GM10266 (cell line): Measurements from ENCODE around the gene RBM28.

Experiments
- DNase-seq: peaks from one replicate; pipeline ENCODE4 v3.0.0; 2012; ENCODE audit errors: extremely low spot score
- TF ChIP-seq, protein P1 (sequence below): IDR thresholded peaks from 2 replicates; pipeline ENCODE4 v1.5.1; 2012; ENCODE audit warnings: mild to moderate bottlenecking, low read depth; ENCODE audit not compliant: control insufficient read depth, insufficient read depth; ENCODE audit errors: missing control alignments

Gene RBM28

DNA sequence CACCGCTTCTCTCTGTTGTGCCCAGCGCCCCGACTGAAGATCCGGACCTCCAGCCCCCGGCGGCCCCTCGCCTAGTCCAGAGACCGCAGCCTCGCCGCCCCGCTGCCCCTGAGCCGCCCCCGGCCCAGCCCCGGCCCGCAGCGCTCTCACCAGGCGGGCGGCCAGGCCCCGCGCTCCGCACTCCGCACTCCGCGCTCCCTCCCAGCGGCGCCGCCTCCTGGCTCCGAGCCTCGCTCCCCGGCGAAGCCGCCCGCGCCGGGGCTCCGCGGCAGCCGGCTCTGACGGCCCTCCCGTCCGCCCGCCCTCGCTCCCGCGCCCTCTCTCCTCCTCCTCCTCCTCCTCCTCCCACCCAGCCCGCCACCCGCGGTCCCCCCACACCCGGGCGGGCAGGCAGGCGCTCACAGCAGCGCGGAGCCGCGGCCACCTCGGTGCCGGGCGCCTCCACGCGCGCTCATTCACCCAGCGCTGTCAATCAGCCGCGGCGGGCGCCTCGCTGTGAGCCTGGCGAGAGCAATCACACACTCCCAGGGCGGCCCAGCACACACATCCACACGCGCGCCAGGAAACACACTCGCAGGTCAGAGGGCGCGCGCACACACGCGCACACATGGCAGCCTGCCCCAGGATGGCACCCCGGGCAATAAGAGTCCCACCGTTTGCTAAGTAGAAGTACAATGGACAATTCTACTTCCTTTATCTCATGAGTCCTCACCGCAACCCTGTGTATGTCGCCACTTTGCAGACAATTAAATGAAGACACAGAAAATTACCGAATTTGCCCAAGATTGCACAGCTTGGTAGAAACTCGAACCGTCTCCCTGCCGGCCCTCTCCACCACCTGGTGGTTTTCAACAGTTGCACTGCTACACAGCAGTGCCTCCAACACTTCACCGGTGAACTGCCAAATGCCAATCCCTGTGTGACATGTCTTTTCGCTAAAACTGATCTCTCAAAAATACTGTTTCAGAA, 18.0 kb upstream of the RBM28 start, which contains the start of gene PRRT4:
Gene PRRT4, minus strand, starts transcription at position 280 of the 969 bp plus-strand sequence.
- DNase-seq: peak; percentile 71
- TF ChIP-seq, protein P1, sequence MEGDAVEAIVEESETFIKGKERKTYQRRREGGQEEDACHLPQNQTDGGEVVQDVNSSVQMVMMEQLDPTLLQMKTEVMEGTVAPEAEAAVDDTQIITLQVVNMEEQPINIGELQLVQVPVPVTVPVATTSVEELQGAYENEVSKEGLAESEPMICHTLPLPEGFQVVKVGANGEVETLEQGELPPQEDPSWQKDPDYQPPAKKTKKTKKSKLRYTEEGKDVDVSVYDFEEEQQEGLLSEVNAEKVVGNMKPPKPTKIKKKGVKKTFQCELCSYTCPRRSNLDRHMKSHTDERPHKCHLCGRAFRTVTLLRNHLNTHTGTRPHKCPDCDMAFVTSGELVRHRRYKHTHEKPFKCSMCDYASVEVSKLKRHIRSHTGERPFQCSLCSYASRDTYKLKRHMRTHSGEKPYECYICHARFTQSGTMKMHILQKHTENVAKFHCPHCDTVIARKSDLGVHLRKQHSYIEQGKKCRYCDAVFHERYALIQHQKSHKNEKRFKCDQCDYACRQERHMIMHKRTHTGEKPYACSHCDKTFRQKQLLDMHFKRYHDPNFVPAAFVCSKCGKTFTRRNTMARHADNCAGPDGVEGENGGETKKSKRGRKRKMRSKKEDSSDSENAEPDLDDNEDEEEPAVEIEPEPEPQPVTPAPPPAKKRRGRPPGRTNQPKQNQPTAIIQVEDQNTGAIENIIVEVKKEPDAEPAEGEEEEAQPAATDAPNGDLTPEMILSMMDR: no peak

- no peak for DNase-seq
These were observed 16.6 kb upstream of the RBM28 start for GRCh38 chr7:128360359-128360678.

GRCh38 chr7:128359939-128360338, 16.2 kb upstream of the RBM28 start:
- no peak for DNase-seq
- TF ChIP-seq, protein P1: no peak

More at GRCh38 chr7:128360359-128360678, 16.6 kb upstream of the RBM28 start:
- TF ChIP-seq, protein P1: no peak

GRCh38 chr7:128359336-128359735, 15.6 kb upstream of the RBM28 start:
- TF ChIP-seq, protein P1: no peak
- no peak for DNase-seq

DNA sequence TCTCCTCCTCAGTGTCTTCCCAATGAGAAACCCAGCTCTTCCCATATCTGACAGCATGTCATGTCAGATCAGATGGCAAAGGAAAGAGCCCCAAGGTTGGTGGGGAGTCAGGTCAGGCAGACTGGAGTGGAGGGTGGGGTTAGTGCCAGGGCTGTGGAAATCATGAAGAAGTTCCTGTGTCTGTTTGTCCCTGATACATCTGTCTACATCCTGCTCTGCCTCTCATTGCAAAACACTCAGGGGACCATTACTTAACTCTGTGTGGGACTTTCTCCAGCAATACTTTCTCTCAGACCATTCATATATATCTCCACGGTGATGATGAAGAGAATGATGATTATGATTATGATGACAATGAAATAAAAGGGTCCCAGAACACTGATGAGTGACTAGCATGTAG, 14.5 kb upstream of the RBM28 start:
- no peak for DNase-seq

DNA sequence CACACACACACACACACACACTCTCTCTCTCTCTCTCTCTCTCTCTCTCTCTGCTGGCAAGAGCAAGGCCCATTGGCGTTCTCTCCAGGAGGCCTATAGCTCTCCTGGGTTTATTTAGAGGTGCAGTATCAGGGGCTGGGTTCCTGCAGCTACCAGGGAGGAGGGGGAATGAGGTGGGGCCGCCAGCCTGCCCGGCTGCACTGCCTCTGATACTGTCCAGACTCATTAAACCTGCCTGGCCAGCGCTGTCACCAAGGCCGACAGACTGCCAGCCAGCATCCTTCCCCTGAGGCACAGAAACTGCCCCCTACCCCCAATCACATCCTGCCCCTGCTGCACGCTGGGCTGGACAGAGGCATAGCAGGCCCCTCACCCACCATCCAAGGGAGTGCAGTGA, 13.5 kb upstream of the RBM28 start:
- no peak for DNase-seq
- TF ChIP-seq, protein P1: no peak

More for the DNA sequence above, 14.5 kb upstream of the RBM28 start:
- TF ChIP-seq, protein P1: no peak

- TF ChIP-seq, protein P1: no peak
- no peak for DNase-seq
These were observed 13.0 kb upstream of the RBM28 start for GRCh38 chr7:128356546-128357216.
